Measurements from ENCODE around the gene OTOG.

OTOG gene, protein sequence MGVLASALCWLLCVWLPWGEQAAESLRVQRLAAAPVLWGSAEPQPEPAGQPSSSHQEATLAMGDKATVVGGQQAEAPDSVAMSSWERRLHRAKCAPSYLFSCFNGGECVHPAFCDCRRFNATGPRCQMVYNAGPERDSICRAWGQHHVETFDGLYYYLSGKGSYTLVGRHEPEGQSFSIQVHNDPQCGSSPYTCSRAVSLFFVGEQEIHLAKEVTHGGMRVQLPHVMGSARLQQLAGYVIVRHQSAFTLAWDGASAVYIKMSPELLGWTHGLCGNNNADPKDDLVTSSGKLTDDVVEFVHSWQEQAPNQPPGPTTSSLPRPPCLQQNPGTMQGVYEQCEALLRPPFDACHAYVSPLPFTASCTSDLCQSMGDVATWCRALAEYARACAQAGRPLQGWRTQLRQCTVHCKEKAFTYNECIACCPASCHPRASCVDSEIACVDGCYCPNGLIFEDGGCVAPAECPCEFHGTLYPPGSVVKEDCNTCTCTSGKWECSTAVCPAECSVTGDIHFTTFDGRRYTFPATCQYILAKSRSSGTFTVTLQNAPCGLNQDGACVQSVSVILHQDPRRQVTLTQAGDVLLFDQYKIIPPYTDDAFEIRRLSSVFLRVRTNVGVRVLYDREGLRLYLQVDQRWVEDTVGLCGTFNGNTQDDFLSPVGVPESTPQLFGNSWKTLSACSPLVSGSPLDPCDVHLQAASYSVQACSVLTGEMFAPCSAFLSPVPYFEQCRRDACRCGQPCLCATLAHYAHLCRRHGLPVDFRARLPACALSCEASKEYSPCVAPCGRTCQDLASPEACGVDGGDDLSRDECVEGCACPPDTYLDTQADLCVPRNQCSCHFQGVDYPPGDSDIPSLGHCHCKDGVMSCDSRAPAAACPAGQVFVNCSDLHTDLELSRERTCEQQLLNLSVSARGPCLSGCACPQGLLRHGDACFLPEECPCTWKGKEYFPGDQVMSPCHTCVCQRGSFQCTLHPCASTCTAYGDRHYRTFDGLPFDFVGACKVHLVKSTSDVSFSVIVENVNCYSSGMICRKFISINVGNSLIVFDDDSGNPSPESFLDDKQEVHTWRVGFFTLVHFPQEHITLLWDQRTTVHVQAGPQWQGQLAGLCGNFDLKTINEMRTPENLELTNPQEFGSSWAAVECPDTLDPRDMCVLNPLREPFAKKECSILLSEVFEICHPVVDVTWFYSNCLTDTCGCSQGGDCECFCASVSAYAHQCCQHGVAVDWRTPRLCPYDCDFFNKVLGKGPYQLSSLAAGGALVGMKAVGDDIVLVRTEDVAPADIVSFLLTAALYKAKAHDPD (N-terminal part only)

DNA sequence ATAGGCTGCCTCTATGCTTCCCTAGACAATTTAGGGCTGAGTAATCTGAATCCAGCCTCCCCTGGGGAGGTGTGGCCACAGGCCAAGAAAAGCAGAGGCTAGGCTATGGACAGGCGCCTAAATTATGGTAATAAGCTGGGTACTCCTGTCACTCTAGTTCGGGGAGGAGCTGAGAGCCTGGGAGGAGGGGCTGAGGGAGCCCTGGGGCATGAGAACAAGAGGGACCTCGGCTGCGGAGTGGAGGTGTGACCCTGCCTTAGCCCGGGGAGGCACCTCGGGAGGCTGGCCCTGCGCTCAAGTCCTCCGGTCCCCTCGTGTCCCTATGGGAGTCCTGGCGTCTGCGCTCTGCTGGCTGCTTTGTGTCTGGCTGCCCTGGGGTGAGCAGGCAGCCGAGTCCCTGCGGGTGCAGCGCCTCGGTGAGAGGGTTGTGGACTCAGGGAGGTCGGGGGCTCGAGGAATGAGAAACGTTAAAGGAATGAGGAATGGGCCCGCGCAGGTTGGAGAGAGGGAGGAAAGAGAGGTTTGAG lies at the start of gene OTOG:
OTOG (plus strand) TSS at position 209 of the 527 bp plus-strand sequence; CDS start at position 323, 114 bp downstream.
- DNase-seq (ENCODE audit: low read depth): no peak

DNA sequence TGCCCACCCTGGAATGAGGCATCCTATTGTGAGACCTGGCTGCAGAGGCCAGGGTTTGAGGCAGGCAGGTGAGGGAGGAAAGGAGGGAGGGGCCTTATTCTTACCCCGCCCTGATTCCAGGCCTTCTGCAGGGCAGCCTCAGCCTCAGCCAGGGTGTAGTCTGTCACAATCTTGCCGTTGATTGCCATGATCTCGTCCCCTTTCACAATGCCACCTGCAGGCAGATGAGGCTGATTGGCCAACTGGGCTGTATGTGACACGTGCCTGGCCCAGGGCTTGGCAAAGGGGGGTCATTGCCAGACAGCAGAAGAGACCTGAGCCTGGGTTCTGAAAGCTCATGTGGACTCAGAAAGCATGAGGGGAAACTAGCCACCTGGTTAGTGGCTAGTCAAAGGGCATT lies 49.0 kb upstream of the OTOG start:
- no peak for DNase-seq (ENCODE audit: low read depth)

DNA sequence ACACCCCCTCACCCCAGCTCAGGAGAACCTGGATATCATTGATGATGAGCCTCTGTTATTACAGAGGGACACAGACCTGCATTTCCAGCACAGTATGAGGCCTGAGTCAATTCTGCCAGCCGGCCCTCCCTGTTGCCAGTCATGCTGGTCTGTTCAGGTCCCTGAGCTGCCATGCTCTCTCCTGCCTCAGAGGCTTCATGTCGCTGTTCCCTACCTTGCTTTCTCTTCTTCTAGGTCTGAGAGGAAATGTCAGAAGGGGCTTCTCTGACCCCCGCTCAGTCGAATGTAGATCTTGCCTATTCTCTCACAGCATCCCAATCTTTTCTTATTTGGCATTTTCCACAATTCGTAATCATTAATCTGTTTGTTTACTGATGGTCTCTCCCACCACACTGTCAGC lies 48.6 kb upstream of the OTOG start:
- no peak for DNase-seq (ENCODE audit: low read depth)

DNA sequence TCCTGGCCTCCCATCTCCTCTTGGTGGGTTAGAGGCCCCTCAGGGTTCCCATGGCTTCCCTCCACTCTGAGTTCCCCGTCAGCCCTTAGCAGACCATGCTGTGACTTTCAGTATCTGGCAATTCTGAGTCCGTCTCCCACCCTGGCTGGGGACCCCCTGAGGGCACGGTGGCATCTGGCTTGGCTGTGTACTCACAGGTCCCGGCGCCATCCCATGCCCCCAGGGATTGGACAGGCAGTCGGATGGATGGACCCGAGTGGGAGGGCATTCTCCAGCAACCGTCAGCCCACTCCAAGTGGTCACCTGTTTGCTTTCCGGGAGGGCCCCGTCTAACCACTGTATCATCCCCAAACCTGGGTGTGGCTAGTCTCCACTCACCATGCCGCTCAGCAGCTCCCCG lies 46.4 kb upstream of the OTOG start:
- no peak for DNase-seq (ENCODE audit: low read depth)

DNA sequence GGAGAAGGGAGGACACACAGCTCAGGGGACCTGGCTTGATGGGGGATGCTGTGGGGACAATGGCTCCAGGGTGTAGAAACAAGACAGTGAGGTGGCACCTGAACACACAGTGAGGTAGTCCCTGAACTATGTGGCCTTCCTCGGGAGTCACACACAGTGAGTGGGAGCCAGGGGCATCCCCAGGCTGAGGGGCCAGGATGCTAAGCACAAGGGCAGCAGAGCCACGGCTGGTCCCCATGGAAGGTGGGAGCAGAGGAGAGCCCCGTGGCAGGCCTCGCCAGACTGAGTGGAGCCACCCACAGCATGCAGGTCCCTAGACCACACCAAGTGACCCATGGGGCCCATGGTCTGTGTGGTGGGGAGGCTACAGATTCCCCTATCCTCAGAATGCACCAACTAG lies 44.4 kb upstream of the OTOG start:
- no peak for DNase-seq (ENCODE audit: low read depth)

DNA sequence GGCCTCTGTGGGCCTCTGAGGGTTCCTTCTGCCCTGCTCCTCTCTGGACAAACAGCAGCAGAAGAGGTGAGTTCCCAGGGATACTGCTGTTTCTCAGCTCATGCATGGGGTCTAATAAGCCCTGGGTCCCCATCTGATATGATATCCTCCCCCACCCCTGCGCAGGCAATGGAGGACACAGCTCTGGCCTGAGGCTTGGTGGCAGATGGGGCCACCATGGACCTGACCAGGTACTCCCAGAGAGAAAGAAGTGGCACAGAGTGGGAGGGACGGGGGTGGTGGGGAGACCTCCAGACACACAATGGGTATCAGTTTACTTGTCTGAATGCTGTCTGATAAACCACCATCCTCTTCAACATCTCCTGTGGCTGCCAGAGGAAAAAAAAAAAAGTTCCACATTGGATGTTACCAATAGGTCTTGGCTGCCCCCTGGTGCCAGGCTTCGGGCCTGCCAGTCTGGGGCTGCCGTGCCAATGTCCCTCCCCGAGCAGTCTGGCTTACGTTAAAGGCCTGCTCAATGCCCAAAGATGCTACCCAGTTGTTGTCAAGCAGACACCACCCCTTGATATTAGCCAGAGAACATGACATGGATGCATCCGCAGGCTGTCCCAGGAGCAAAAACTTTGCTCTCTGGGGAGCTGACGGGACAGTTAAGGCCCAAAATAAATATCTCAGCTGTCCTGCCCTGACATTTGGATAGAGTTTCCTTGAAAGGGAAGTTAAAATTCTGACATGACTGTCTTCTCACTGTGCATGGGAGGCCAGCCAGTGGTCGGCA lies 42.5 kb upstream of the OTOG start:
- DNase-seq (ENCODE audit: low read depth): peak; percentile 52

DNA sequence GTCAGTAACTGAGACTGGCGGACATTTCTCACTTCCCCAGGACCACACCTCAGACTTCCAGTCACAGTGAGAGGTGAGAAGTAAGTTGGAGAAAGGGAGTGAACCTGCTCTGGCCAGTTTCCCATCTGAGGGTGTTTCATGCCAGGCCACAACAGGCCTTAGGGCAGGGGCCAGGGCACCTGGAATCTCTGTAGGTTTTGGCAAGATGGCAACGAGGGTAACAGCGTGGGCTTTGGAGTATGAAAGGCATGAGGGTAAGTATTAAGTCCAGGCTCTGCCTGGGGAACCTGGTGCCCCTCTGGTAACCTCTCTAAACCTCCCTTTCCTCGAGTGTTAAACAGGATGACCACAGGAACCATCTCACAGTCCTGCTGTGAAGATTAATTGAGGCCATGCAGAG lies 41.9 kb upstream of the OTOG start:
- no peak for DNase-seq (ENCODE audit: low read depth)

DNA sequence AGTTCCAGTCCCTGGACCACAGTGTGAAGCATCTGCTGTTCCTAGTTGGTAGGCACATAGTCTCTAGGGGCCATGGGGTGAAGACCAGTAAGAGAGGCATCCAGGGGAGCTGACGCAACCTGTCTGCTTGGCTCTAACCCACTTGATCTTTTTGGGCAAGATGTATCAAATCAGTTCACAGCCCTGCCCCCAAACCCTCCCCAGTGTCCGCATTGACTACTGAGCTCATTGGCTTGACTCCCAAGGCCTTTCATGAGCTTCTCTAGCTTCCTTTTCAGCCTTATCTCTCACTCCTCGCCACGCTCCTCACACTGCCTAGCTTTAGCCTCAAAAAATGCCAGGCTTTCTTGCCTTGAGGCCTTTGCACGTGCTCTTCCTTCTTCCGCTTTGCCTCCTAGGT lies 40.7 kb upstream of the OTOG start:
- DNase-seq (ENCODE audit: low read depth): no peak

DNA sequence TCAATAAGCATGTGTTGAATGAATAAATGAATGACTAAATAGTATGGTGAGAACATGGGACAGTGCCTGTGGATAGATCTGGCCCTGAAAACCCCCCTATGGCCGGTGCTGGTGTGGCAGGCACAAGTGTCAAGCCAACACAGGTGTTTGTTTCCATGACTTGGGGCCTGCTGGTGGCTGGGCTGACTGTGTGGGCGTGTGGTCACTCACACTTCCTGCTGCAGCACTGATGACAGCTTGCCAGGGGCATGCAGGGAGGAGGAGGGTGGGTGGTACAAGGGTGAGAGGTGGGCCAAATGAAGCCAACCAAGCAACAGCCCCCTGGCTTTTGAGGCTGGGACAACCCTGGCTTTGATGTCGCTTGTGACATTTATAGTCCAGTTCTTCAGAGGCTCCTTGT lies 40.1 kb upstream of the OTOG start:
- DNase-seq (ENCODE audit: low read depth): no peak

DNA sequence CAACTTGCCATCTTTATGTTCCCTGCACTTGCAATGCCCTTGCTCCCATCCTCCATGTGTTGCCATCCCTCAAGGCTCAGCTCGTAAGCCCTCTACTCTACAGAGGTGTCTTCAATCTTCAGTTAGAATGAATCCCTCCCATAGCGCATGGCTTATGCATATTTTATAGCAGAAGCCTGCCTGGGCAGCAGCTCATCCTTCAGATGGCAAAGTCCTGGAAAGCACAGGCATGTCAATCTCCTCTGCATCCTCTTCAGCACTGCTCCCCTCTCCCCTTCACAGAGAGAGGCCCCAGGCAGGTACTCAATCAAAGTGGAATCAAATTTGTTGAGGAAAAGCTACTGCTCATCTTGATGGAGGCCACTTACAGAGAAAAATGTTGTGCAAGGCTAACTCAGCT lies 39.3 kb upstream of the OTOG start:
- DNase-seq (ENCODE audit: low read depth): no peak

DNA sequence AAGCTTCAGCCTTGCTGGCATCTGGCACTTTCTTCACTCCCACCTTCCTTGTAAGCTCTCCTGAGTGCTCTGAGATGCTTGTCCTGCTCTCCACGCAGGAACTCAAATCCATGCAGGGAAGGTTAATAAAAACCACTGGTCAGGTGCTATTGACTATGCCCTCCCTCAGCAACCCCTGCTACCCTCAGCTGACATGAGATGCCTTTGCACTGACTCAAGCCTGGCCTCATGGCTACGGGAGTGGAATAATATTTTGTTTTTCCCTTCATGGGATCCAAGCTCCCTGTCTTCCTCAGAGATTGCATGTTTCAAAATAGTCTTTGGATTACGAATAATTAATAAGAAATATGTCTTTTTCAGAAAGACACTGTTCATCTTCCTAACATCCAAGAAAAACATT lies 38.8 kb upstream of the OTOG start:
- no peak for DNase-seq (ENCODE audit: low read depth)

DNA sequence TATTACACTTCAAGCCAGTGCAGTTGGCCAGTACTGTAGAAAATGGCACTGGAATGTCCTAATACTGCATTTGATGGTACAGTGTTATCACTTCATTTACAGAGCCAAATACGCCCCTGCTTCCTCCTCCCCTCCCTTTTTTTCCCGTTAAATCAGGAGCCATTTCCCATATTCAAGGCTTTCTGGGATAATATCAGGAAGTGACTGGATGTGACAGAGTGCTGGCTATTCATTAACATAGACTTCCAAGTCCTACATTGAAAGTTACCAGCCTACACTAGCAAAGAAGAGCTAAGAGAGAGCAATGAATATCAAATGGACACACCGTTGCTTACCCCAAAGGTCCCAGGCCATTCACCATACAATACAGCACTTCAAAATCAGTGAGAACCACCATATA lies 38.3 kb upstream of the OTOG start:
- DNase-seq (ENCODE audit: low read depth): no peak

DNA sequence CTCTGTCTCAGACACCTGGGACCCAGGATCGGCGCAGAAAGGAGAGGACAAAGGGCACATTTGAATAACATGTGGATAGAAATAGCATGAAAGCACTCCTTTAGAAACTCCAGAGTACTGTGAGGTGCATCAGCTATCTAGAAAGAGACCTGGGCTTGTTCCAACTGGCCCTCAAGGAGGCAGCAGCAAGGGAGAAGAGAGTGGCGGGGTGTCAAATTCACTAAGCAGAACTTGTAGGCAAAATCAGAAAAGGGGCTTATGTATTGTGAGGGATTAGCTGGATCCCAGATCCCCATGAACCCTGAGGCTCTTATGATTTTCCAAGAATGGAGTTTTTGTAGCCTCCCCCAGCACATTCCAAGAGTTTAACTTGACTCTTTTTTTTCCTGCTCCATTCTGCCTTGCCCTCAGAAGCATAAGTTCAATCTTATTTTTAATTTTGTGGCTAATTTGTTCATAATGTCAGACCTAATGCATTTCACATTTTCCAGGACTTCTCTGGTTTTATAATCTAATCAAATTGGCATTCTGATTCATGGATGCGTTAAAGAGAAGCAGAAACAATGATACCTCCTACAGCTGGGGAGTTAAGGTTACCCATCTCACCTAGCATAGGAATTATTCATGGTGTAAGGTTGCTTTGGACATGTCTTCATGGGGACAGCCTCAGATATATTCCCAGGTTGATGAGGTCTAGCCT lies 36.4 kb upstream of the OTOG start:
- no peak for DNase-seq (ENCODE audit: low read depth)

DNA sequence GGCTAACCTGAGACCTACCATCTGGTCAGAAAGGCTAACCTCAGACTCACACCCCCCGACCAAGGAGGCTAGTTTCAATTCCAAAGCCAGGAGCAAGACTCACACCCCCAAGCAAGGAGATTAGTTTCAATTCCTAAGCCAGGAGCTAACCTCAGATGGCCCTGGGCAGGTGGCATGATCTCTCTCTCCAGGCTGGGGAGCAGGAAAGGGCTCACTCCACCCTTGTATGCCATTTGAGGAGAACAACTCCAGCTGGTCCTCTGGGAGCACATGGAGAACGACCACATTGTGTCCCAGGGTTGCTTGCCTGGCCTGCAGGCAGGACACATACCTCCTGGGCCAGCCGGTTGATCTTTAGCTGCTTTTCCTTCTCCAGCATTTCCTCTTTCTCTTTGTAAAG lies 35.5 kb upstream of the OTOG start:
- no peak for DNase-seq (ENCODE audit: low read depth)

DNA sequence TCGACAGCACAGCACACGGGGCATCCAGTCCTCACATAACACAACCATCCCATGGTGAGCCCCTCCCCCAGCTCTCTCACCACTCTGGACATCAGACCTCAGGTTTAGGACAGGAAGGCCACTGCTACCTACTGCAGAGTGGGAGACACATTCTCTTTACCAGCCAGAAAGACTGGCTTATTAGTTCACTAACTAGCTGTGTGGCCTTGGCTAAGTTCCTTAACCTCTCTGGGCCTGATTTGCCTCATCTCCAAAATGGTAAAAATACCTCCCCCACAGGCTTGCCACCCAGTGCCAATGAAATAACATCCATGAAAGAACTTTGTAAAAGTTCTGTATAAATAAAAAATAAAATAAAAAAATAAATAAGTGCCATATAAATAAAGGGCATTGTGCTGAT lies 35.0 kb upstream of the OTOG start:
- no peak for DNase-seq (ENCODE audit: low read depth)

DNA sequence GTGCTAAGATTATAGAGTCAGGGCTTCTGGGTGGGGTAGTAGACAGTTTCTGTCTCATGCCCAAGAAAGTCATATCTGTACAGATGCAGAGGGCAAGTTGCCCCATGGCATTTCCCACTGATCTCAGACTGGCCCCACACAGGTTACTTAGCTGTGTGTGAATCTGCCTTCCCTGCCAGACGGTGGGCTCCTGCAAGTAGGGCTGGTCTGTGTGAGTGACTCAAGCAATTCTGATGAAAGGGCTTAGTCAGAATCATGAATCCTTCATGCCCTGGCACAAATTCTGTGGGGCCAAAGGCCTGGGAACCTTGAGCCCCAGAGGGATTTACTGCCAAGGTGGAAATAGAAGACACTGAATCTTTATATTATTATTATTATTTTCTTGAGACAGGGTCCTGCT lies 33.2 kb upstream of the OTOG start:
- no peak for DNase-seq (ENCODE audit: low read depth)

DNA sequence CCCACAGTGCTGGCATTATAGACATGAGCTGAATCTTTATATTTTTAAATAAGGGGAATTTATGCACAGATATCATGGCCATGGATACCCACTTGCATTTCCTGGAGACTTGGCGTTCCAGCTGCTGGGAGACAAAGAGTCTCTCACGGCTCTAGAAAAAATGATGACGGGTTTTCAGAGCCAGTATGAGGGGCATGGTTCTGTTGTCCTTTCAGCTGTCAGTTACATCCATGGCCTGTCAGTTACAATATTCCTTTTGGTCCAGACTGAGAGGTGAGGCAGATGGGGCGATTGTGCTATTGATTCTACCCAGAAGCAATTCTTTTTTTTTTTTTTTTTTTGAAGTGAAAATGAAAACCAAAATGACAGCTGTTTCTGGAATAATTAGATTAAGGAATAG lies 32.6 kb upstream of the OTOG start:
- no peak for DNase-seq (ENCODE audit: low read depth)

DNA sequence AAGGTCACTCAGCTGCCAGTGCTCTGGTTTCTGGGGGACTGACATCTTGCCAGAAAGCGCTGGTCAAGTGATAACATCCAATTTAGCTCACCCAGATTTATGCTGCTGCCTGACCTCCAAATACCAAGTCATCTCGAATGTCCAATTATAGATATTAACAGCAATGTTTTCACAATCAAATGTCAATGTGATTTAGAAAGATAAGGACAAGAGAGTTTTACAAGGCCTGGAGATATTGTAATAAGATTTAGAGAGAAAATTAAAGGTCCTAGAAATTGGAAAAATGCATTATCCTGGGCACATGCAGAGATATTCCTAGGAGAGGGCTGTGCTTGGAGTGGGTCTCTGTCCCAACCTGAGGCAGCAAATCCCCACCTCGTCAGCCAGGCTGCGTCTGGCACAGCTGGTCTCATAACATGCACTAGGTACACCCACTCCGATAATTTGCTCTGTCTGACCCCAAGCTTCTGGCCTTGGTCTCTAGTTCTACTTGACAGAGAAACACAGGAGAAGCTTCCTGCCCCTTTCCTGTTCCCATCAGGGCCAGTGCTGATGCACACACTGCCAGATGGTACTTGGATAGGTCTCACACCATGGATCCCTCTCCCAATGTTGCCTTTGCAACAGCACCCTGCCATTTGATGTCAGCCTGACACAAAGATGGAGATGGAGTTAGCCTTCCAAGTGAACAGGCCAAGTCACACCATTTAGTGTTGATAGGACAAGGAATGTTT lies 31.4 kb upstream of the OTOG start:
- no peak for DNase-seq (ENCODE audit: low read depth)

DNA sequence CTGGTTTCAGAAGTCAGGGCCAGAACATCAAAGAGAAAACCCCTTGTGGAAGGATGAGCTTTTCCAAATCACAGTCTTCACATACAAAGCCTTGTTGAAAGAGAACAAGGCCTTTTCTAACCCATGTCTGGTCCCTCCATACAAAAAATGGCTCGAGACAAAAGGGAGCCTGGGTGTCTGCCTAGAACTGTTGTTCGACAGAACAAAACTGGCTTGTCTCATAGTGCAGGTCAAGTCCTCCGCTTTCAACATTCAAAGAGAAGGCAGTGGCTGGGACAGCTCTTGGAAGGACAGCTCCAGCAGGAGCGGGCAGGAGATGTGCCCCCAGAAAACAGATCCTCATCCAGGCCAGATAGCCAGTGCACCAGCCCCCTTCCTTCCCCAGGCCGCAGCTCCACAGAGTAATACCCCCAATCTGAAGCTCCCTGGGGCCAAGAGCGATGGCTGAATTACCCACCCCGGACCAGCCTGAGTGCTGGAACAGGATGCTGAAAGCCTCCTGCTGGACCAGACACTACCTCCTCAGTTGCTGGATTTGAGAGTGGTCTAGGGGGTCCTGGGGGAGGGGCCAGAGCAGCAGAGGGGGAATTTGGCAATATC lies 30.4 kb upstream of the OTOG start:
- no peak for DNase-seq (ENCODE audit: low read depth)

DNA sequence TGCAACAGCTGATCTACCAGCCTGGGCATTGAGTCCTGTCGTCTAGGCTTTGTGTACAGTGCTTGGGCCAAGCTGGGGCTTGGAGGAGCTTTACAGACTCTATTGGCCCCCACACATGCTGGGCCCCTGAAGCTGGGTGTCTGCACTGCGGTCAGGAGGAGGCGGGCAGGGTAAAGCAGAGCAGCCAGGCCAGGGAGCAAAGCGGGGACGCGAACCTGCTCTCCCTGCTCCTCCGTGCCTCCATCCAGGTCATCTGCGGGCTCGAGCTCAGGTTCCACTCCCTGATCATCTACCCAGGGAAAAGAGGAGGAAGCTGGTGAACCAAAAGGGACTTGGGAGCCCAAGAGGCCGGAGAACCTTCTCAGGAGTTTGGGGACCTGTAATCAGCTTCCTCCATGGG lies 29.9 kb upstream of the OTOG start:
- DNase-seq (ENCODE audit: low read depth): no peak
